Glutamatergic neuron (in vitro differentiated cells): ENCODE data around the gene NMBR. TPM values are rescaled to one million over a fixed set of nuclear protein-coding genes. Genes with fewer than 3 reads are reported as not detected.

Experiments
- DNase-seq: peaks from one replicate; pipeline ENCODE4 v3.0.0; 2022
- H3K27ac Mint-ChIP-seq: one replicate; pipeline ENCODE4 v1.8.0; 2020; ENCODE audit warnings: mild to moderate bottlenecking, mixed read lengths, inconsistent platforms; ENCODE audit not compliant: unreplicated experiment
- H3K27me3 Mint-ChIP-seq: one replicate; pipeline ENCODE4 v1.8.0; 2020; ENCODE audit warnings: mild to moderate bottlenecking, moderate library complexity, mixed read lengths, inconsistent platforms; ENCODE audit not compliant: unreplicated experiment
- H3K36me3 Mint-ChIP-seq: one replicate; pipeline ENCODE4 v1.8.0; 2020; ENCODE audit warnings: mild to moderate bottlenecking, mixed read lengths, inconsistent platforms; ENCODE audit not compliant: unreplicated experiment
- H3K4me1 Mint-ChIP-seq: one replicate; pipeline ENCODE4 v1.8.0; 2020; ENCODE audit warnings: mild to moderate bottlenecking, low read depth, mixed read lengths, inconsistent platforms; ENCODE audit not compliant: unreplicated experiment
- H3K4me3 Mint-ChIP-seq: one replicate; pipeline ENCODE4 v1.8.0; 2020; ENCODE audit warnings: mild to moderate bottlenecking, mixed read lengths, inconsistent platforms; ENCODE audit not compliant: unreplicated experiment
- H3K9me3 Mint-ChIP-seq: one replicate; pipeline ENCODE4 v1.8.0; 2020; ENCODE audit warnings: mild to moderate bottlenecking, moderate library complexity, mixed read lengths, inconsistent platforms; ENCODE audit not compliant: unreplicated experiment
- CTCF ChIP-seq: fragments of 200-600 bp; sonication (generic); IDR thresholded peaks from one replicate; pipeline ENCODE4 v1.5.0; 2021; ENCODE audit not compliant: partially characterized antibody, unreplicated experiment
- total RNA-seq: library from RNA; stranded (reverse); fragmentation: NEBNext Ultra II Directional; extraction: Animal tissue kit (Norgen Biotek cat#: 25700); gene quantifications from one replicate; pipeline ENCODE4 v1.2.1, GENCODE V29; 2021; ENCODE audit not compliant: unreplicated experiment

Gene NMBR
- total RNA-seq, 1 donor from 2014 or later: not detected

- Mint-ChIP-seq H3K27me3 (no peaks in the 10 kb centered on the region), H3K9me3 (no peaks in the 10 kb centered on the region), H3K36me3 (no peaks in the 10 kb centered on the region), H3K4me1 (no peaks in the 10 kb centered on the region), H3K27ac (no peak overlapping the region), H3K4me3 (no peak overlapping the region)
- no peak for DNase-seq
- no peak for TF ChIP-seq CTCF
These were observed 25.8 kb upstream of the NMBR start for GRCh38 chr6:142172758-142173157.

GRCh38 chr6:142171351-142171750, 24.4 kb upstream of the NMBR start:
- H3K4me1 Mint-ChIP-seq: no peaks in the 10 kb centered on the region
- H3K9me3 Mint-ChIP-seq: no peaks in the 10 kb centered on the region
- H3K36me3 Mint-ChIP-seq: no peaks in the 10 kb centered on the region
- H3K4me3 Mint-ChIP-seq: no peak overlapping the region
- no peak for DNase-seq
- no peak for TF ChIP-seq CTCF
- no peaks in the 10 kb centered on the region for H3K27me3 Mint-ChIP-seq
- no peak overlapping the region for H3K27ac Mint-ChIP-seq

- no peak for DNase-seq
- H3K4me3 Mint-ChIP-seq: no peak overlapping the region
- H3K9me3 Mint-ChIP-seq: no peaks in the 10 kb centered on the region
- H3K36me3 Mint-ChIP-seq: no peaks in the 10 kb centered on the region
- no peaks in the 10 kb centered on the region for H3K27me3 Mint-ChIP-seq
- no peak overlapping the region for H3K27ac Mint-ChIP-seq
- H3K4me1 Mint-ChIP-seq: peaks cover 12% of the 10 kb centered on the region
- TF ChIP-seq CTCF: no peak
These were observed 20.6 kb upstream of the NMBR start for GRCh38 chr6:142167486-142167885.

- no peak for DNase-seq
These were observed 20.1 kb upstream of the NMBR start for GRCh38 chr6:142167071-142167470.

GRCh38 chr6:142165227-142165626, 18.3 kb upstream of the NMBR start:
- no peak overlapping the region for H3K4me3 Mint-ChIP-seq
- H3K27ac Mint-ChIP-seq: no peak overlapping the region
- no peak for TF ChIP-seq CTCF

More at GRCh38 chr6:142167071-142167470, 20.1 kb upstream of the NMBR start:
- H3K4me3 Mint-ChIP-seq: no peak overlapping the region
- no peaks in the 10 kb centered on the region for H3K36me3 Mint-ChIP-seq
- no peaks in the 10 kb centered on the region for H3K27me3 Mint-ChIP-seq
- no peak overlapping the region for H3K27ac Mint-ChIP-seq
- H3K9me3 Mint-ChIP-seq: no peaks in the 10 kb centered on the region
- peaks cover 15% of the 10 kb centered on the region for H3K4me1 Mint-ChIP-seq
- no peak for TF ChIP-seq CTCF

More at GRCh38 chr6:142165227-142165626, 18.3 kb upstream of the NMBR start:
- Mint-ChIP-seq H3K4me1 (peaks cover 18% of the 10 kb centered on the region), H3K27me3 (no peaks in the 10 kb centered on the region), H3K9me3 (no peaks in the 10 kb centered on the region), H3K36me3 (no peaks in the 10 kb centered on the region)
- no peak for DNase-seq
